ENCODE results near the gene MT1F.

MT1F gene

DNA sequence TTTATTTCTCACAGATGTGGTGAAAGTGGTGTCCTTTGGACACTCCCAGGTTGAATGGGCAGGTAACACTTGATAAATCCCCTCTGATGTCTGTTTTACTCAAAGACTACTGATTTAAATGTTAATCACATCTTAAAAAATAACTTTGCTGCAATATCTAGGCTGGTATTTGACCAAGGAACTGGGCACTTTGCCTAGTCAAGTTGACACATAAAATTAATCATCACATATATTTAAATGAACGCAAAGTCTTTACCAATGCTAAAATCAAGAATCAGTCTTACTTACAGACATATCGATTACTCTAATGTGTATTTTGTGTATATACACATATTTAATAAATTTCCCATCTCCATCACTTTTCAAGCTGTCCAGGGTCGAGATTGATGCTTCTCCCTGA, 42.4 kb upstream of the MT1F start:
- Histone ChIP-seq H3K27me3 (ENCODE audit: insufficient read depth, low read length, poor library complexity) (peaks cover 7% of the 10 kb centered on the region), H3K36me3 (ENCODE audit: insufficient read depth, low read length) (no peaks in the 10 kb centered on the region), H3K79me2 (ENCODE audit: insufficient read depth, low read length) (no peaks in the 10 kb centered on the region), H3K4me2 (ENCODE audit: insufficient read depth, low read length) (no peak overlapping the region), H4K20me1 (ENCODE audit: insufficient read depth, low read length) (no peaks in the 10 kb centered on the region), H3K4me1 (ENCODE audit: insufficient read depth, low read length) (peaks cover 8% of the 10 kb centered on the region), H3K9ac (ENCODE audit: low read depth, low read length) (no peak overlapping the region), H3K27ac (ENCODE audit: low read length) (no peak overlapping the region), H3K4me3 (ENCODE audit: low read depth in 1 of 2, low read length in 2 of 2) (no peak overlapping the region), H2AFZ (ENCODE audit: low read depth, low read length) (no peak overlapping the region), H3K9me3 (ENCODE audit: insufficient read depth, low read length, severe bottlenecking) (no peaks in the 10 kb centered on the region)
- ATAC-seq (ENCODE audit: insufficient read depth, low read depth) (no peak), DNase-seq (no peak)
- TF ChIP-seq EZH2 (IDR thresholded peaks at IDR 0.05; ENCODE audit: borderline replicate concordance, low read depth, low read length, severe bottlenecking) = no peak
- TF ChIP-seq CTCF (IDR thresholded peaks at IDR 0.05; ENCODE audit: borderline replicate concordance, extremely low read depth, low read length, poor library complexity, severe bottlenecking) = no peak

DNA sequence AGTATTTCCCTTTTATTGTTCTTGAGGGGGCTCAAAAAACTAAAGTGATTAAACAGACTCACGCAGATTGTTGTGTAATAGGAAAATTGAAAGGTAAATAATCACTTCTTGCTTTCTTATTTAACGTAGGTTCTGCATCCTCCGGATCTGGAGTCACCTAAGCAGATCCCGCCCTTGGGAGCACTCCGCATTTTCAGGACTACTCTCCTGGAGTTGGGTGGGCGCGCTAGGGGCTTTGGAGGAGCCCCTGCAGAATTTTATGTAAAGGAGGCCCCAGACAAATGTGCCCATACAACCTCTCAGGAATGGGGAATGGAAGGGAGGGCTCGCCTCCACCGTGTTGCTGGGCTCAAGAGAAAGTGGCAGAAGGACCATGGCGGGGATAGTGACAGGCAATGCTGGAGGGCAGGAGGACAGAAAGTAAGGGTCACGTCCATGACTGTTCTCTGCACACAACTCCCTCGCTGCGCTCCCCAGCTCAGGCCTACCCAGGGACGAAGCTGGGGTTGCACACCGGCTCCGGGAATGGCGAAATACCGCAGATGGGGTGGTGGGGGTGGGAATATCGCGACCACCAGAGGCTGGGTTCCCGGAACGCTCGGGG, 41.0 kb upstream of the MT1F start:
- no peaks in the 10 kb centered on the region for H3K4me1 ChIP-seq (ENCODE audit: insufficient read depth, low read length)
- H3K9ac ChIP-seq (ENCODE audit: low read depth, low read length) = no peak overlapping the region
- H3K27ac ChIP-seq (ENCODE audit: low read length) = no peak overlapping the region
- H4K20me1 ChIP-seq (ENCODE audit: insufficient read depth, low read length) = no peaks in the 10 kb centered on the region
- peaks cover 7% of the 10 kb centered on the region for H3K27me3 ChIP-seq (ENCODE audit: insufficient read depth, low read length, poor library complexity)
- TF ChIP-seq EZH2 (IDR thresholded peaks at IDR 0.05; ENCODE audit: borderline replicate concordance, low read depth, low read length, severe bottlenecking) = no peak
- no peak for TF ChIP-seq CTCF (IDR thresholded peaks at IDR 0.05; ENCODE audit: borderline replicate concordance, extremely low read depth, low read length, poor library complexity, severe bottlenecking)
- no peak overlapping the region for H2AFZ ChIP-seq (ENCODE audit: low read depth, low read length)
- no peak for DNase-seq
- H3K79me2 ChIP-seq (ENCODE audit: insufficient read depth, low read length) = no peaks in the 10 kb centered on the region
- no peaks in the 10 kb centered on the region for H3K9me3 ChIP-seq (ENCODE audit: insufficient read depth, low read length, severe bottlenecking)
- H3K4me3 ChIP-seq (ENCODE audit: low read depth in 1 of 2, low read length in 2 of 2) = no peak overlapping the region
- ATAC-seq (ENCODE audit: insufficient read depth, low read depth) = no peak
- no peak overlapping the region for H3K4me2 ChIP-seq (ENCODE audit: insufficient read depth, low read length)
- H3K36me3 ChIP-seq (ENCODE audit: insufficient read depth, low read length) = no peaks in the 10 kb centered on the region

- TF ChIP-seq EZH2 (IDR thresholded peaks at IDR 0.05; ENCODE audit: borderline replicate concordance, low read depth, low read length, severe bottlenecking) (no peak), CTCF (IDR thresholded peaks at IDR 0.05; ENCODE audit: borderline replicate concordance, extremely low read depth, low read length, poor library complexity, severe bottlenecking) (no peak)
- Histone ChIP-seq H3K4me1 (ENCODE audit: insufficient read depth, low read length) (no peaks in the 10 kb centered on the region), H3K4me3 (ENCODE audit: low read depth in 1 of 2, low read length in 2 of 2) (no peak overlapping the region), H3K27ac (ENCODE audit: low read length) (no peak overlapping the region), H2AFZ (ENCODE audit: low read depth, low read length) (no peak overlapping the region), H3K79me2 (ENCODE audit: insufficient read depth, low read length) (no peaks in the 10 kb centered on the region), H3K4me2 (ENCODE audit: insufficient read depth, low read length) (no peak overlapping the region), H3K9me3 (ENCODE audit: insufficient read depth, low read length, severe bottlenecking) (no peaks in the 10 kb centered on the region), H3K27me3 (ENCODE audit: insufficient read depth, low read length, poor library complexity) (peaks cover 7% of the 10 kb centered on the region), H3K9ac (ENCODE audit: low read depth, low read length) (no peak overlapping the region), H3K36me3 (ENCODE audit: insufficient read depth, low read length) (no peaks in the 10 kb centered on the region), H4K20me1 (ENCODE audit: insufficient read depth, low read length) (no peaks in the 10 kb centered on the region)
- DNase-seq = no peak
- no peak for ATAC-seq (ENCODE audit: insufficient read depth, low read depth)
Measured at GRCh38 chr16:56617212-56618085, 40.3 kb upstream of the MT1F start.
